ENCODE data around the gene SGCD.

SGCD gene

DNA sequence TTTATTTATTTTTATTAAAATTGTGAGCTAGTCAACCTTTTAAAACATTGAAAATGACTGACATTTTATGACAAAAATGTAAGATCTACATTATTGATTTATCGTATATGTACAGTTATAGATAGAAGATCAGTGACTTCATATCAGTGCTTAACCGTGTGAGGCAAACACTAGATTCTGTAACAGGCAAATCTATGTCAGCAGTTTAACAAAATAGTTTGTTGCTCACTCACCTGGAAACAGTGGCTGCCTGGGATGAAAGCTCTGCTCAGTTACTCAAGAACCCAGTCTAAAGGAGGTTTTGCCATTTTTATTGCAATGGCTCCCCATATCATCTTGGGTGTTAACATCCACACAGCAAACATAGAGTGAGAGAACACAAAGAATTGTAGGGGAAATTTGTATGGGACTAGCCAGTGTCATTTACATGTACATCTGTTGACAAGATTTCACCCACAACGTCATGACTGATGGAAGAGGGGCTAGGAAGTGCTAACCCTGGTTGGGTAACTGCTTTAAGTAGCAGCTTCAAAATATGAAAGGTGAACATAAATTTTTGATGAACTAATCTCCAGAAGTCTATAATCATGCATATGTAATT is 49.0 kb downstream of the SGCD start:
- DNase-seq (ENCODE audit: low read depth in 1 of 2, low spot score in 1 of 2) = no peak
- in situ Hi-C loops (cut with HindIII; ENCODE audit: low pct_unique_long_range_greater_than_20kb, low sequenced_read_pairs) = no loop called here
- TF ChIP-seq JUND (IDR thresholded peaks at IDR 0.05; ENCODE audit: low read depth) = no peak

DNA sequence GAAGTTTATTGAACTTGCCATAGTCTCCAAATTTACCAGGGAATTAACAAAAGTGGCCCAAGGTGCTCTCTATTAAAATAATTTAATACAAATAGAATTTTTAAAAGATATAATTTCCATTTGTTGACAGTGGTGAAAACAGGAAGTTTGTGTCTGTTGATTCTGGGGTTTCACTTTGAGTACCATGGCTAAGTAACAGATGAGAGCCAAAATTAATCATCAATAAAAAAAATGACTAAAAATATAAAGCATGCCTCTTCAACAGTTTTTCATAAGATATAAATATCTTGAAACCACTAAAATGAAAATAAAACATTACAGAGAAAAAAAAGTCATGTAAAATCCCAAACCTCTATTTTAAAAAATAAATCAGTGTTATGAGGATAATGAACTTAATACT is 49.8 kb downstream of the SGCD start:
- DNase-seq (ENCODE audit: low read depth in 1 of 2, low spot score in 1 of 2) = no peak
- in situ Hi-C loops (cut with HindIII; ENCODE audit: low pct_unique_long_range_greater_than_20kb, low sequenced_read_pairs) = no loop called here
- TF ChIP-seq JUND (IDR thresholded peaks at IDR 0.05; ENCODE audit: low read depth) = no peak

DNA sequence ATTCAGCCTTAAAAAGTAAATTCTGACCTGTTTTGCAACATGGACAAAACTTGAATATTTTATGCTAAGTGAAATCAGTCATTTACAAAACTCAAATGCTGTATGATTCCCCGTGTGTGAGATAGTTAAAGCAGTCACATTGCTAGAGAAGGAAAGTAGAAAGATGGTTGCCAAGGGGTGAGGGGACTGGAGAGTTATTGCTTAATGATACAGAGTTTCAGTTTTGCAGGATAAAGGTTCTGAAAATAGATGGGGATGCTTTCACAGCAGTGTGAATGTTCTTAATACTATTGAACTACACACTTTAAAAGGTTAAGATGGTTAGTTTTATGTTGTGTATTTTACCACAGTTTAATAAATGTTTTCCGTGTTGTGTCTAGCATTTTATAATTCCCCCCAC is 51.2 kb downstream of the SGCD start:
- TF ChIP-seq JUND (IDR thresholded peaks at IDR 0.05; ENCODE audit: low read depth) = no peak
- DNase-seq (ENCODE audit: low read depth in 1 of 2, low spot score in 1 of 2) = no peak
- in situ Hi-C loops (cut with HindIII; ENCODE audit: low pct_unique_long_range_greater_than_20kb, low sequenced_read_pairs) = no loop called here

DNA sequence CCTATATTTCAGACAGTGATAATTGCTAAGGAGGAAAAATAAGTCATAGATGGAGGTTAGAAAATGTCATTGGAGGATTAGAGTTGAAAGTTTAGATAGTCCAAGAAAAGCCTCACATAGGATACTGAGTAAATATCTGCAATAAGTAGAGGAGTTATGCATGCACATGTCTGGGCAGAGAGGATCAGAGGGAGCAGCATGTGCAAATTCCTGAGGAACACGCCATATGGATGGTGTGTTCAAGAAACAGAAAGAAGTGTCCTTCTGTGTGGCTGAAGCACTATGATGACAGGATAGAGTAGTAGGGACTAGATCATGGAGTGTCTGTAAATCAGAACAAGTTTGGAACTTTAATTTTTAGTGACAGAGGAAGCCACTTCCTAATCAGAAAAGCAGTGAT is 52.2 kb downstream of the SGCD start:
- no peak for DNase-seq (ENCODE audit: low read depth in 1 of 2, low spot score in 1 of 2)
- in situ Hi-C loops (cut with HindIII; ENCODE audit: low pct_unique_long_range_greater_than_20kb, low sequenced_read_pairs) = no loop called here
- TF ChIP-seq JUND (IDR thresholded peaks at IDR 0.05; ENCODE audit: low read depth) = no peak

DNA sequence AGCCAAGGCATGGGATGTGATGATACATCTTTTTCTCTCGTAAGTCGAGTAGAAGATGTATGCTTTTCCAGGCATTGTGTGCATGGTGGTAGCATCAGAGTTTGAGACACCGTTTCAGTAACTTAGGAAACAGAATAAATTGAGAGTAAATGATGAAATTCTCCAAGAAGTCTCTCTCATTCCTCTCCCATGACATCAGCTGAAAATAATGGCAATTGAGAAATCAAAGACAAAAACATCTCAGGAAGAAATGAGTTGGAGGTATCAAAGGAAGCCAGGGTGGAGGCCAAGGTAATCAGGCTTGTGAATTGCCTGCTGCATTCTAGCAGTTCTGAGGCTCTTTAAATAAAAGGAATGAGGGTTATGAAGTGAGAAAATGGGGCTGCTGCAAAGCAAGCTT is 53.9 kb downstream of the SGCD start:
- in situ Hi-C loops (cut with HindIII; ENCODE audit: low pct_unique_long_range_greater_than_20kb, low sequenced_read_pairs) = no loop called here
- DNase-seq (ENCODE audit: low read depth in 1 of 2, low spot score in 1 of 2) = no peak
- TF ChIP-seq JUND (IDR thresholded peaks at IDR 0.05; ENCODE audit: low read depth) = no peak

DNA sequence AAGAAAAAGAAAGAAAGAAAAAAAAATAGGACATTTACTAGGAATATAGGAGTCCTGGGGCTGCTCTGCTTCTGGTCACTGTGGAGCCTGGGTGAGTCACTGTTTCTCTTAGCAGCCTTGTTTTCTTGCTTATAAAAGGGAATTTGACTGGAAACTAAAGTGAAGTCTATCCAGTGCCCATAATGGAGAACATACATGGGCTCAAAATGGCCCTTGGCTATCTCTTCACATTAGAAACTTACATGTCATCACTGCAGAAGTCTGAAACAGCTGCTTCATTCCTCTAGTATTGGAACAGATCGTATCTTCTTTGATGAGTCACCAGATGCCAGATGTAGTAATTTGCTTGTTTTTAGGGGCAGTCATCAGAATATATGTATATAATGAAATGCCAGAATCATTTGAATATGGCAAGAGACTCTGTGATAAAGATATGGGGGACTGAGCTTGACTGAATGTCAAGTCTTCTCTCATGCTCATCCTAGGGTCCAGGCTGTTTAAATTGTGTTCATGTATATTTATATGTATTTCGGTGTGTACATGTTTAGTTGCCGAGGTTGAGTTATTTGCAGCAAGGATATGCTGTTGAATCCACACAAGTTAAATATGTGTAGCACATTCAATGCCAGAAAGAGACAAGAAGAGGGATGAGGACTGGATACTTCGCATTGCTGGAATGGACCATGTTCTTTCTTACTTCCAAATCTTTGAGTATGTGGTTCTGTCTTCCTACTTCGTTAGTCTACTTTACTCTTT is 56.7 kb downstream of the SGCD start:
- no peak for TF ChIP-seq JUND (IDR thresholded peaks at IDR 0.05; ENCODE audit: low read depth)
- in situ Hi-C loops (cut with HindIII; ENCODE audit: low pct_unique_long_range_greater_than_20kb, low sequenced_read_pairs) = no loop called here
- no peak for DNase-seq (ENCODE audit: low read depth in 1 of 2, low spot score in 1 of 2)

DNA sequence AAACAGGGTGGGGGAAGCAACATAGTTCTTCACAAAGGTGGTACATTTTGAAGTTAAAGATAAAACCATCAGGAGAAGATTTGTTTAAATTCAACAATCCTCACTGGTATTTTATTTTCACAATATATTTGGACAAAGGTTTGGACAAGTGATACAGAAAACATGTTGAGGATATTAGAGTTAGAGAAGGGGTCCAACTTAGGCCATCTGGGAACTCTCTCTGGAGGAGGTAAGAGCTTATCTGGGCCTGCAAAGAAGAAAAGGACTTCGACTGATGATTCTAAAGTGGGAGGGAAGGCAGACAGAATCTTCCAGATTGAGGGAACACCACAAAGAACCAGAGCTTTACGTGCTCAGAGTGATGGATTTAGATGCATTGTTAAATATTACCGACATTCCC is 58.5 kb downstream of the SGCD start:
- in situ Hi-C loops (cut with HindIII; ENCODE audit: low pct_unique_long_range_greater_than_20kb, low sequenced_read_pairs) = no loop called here
- no peak for TF ChIP-seq JUND (IDR thresholded peaks at IDR 0.05; ENCODE audit: low read depth)
- no peak for DNase-seq (ENCODE audit: low read depth in 1 of 2, low spot score in 1 of 2)

DNA sequence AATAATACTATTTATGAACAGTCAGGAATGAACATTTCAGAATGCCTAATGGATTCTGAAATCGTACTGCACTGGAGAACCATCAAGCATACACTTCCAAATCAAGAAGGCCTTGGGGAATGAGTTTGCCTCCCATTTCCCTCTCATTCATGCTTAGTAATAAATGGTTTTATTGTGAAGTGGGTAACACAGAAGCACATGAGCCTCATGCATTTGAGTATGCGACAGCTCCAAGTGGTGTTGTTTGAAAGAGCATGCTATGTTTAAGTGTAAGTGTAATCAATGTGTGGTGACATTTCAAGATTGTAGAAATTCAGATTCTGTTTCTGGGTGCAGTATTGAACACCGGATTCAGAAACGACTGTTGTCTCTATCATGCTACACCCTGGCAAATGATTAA is 60.0 kb downstream of the SGCD start:
- in situ Hi-C loops (cut with HindIII; ENCODE audit: low pct_unique_long_range_greater_than_20kb, low sequenced_read_pairs) = no loop called here

DNA sequence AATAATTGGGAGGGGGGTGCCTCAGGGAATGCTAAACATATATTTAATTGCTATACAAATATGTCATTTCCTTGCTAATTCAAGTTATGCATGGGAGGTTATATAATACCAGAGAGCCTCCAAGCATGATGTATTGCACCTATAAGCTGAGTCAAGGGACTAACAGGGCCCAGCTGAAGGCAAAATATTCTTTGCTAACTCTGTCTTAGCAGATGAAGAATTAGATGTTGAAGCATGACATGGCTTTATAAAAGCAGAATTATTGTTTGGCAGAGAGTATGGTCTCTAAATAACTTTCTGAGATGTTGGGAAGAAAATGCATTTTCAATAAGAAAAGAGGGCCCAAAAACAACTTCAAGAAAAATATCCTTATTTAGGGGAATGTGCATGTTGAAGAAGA is 60.4 kb downstream of the SGCD start:
- in situ Hi-C loops (cut with HindIII; ENCODE audit: low pct_unique_long_range_greater_than_20kb, low sequenced_read_pairs) = no loop called here
- TF ChIP-seq JUND (IDR thresholded peaks at IDR 0.05; ENCODE audit: low read depth) = no peak

More for the DNA sequence above, 60.0 kb downstream of the SGCD start:
- no peak for DNase-seq (ENCODE audit: low read depth in 1 of 2, low spot score in 1 of 2)
- no peak for TF ChIP-seq JUND (IDR thresholded peaks at IDR 0.05; ENCODE audit: low read depth)

DNA sequence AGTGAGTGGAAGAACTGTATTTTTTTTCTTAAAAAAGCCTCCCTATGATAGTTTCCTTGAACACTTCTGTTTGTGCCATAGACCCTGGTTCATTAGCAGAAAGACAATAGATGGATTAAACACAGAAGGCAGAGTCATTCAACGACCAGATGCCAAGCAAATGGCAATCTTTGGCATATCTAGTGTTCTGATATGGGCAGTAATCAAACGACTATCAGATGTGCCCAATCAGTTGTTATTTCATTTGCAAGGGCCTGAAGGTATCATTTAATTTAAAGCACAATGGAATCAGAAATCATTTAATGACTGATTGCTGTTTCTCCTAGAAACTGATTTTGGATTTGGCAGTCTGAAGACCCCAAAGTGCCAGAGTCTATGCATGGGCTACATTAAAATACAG is 61.3 kb downstream of the SGCD start:
- in situ Hi-C loops (cut with HindIII; ENCODE audit: low pct_unique_long_range_greater_than_20kb, low sequenced_read_pairs) = no loop called here
- no peak for DNase-seq (ENCODE audit: low read depth in 1 of 2, low spot score in 1 of 2)
- no peak for TF ChIP-seq JUND (IDR thresholded peaks at IDR 0.05; ENCODE audit: low read depth)

More for the DNA sequence above, 60.4 kb downstream of the SGCD start:
- no peak for DNase-seq (ENCODE audit: low read depth in 1 of 2, low spot score in 1 of 2)

DNA sequence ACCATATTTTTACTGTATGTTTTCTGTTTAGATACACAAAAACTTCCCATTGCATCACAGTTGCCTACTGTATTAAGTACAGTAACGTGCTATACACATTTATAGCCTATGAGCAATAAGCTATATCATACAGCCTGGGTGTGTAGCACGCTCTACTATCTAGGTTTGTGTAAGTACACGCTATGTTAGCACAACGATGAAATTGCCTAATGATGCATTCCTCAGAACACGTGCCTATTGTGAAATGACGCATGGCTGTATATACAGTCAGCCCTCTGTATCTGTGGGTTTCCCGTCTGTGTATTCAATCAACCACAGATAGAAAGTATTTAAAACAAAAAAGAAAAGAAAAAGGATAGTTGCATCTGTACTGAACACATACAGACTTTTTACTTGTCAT is 64.2 kb downstream of the SGCD start:
- in situ Hi-C loops (cut with HindIII; ENCODE audit: low pct_unique_long_range_greater_than_20kb, low sequenced_read_pairs) = no loop called here
- DNase-seq (ENCODE audit: low read depth in 1 of 2, low spot score in 1 of 2) = no peak
- no peak for TF ChIP-seq JUND (IDR thresholded peaks at IDR 0.05; ENCODE audit: low read depth)

DNA sequence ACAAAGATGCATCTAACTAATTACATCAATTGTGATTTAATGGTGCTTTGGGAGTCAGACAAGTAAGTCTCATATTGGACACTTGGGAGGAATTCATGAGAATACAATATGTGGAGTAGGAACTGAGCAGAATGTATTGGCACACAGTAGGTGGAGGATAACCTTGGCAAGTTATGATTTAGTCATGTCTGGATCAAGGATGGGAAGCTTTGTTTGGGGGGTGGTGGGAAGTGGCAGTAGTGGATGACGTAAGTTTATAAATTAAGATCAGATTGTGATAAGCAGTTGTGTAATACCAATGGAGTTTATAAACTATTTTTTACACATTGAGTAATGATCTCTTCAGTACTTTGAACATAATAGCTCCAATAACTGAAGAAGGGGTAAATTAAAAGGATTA is 67.0 kb downstream of the SGCD start:
- TF ChIP-seq JUND (IDR thresholded peaks at IDR 0.05; ENCODE audit: low read depth) = no peak
- in situ Hi-C loops (cut with HindIII; ENCODE audit: low pct_unique_long_range_greater_than_20kb, low sequenced_read_pairs) = no loop called here
- DNase-seq (ENCODE audit: low read depth in 1 of 2, low spot score in 1 of 2) = no peak

DNA sequence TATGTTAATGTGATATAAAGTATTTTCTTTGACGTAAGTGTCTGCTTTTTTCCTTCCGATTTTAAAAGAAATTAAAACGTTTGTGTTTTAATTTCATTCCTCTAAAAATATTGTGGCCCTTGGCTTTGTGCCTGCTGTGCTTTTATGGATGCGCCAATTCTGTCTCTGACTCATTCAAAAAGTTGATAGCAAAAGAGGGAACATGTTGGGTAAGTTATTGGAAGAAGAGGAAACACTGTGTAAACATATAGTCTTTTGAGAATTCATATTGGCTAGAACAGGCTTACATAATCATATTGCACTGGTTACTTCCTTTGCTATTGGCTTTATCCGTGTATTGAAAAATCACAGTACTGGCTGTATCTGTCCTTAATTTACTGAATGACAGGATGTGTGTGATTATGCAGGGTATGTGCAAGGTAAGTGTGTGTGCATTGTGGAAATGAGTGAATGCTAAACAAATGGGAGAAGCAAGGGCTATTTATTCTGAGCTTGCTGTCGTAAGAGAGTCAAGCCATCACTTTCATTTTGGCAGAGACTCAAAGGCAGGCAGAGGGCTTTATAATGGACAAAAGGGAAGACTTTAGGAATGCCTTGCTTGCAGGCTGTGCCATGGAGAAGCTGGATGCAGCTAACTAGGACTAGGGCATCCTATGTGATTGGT is 67.8 kb downstream of the SGCD start:
- no peak for DNase-seq (ENCODE audit: low read depth in 1 of 2, low spot score in 1 of 2)
- TF ChIP-seq JUND (IDR thresholded peaks at IDR 0.05; ENCODE audit: low read depth) = no peak
- in situ Hi-C loops (cut with HindIII; ENCODE audit: low pct_unique_long_range_greater_than_20kb, low sequenced_read_pairs) = no loop called here

Data from T47D (cell line).